Fibroblast of mammary gland (primary cell): ENCODE data around the gene NDC1.
"Not testable (repeated sequence)": the region's sequence is repeated elsewhere in the genome, so short reads cannot be mapped to it uniquely, and the experiment has no call there.

Experiments used
- DNase-seq: peaks from one replicate; pipeline ENCODE4 v3.0.0-alpha.2; 2010; ENCODE audit warnings: low read depth
- H3K4me3 ChIP-seq: 2 replicates; pipeline ENCODE4 v1.5.1; 2011; ENCODE audit warnings: low read depth, mild to moderate bottlenecking, low read length, moderate library complexity; ENCODE audit not compliant: control insufficient read depth
- TF ChIP-seq, protein P1 (sequence below): conservative IDR thresholded peaks from 2 replicates; pipeline ENCODE4 v1.5.1; 2011; ENCODE audit warnings: low read depth, low read length, inconsistent platforms; ENCODE audit not compliant: control insufficient read depth, insufficient read depth

The NDC1 gene

GRCh38 chr1:53766831-53767405 is 71.2 kb downstream of the NDC1 start:
- H3K4me3 ChIP-seq: no peak overlapping the region
- peak; percentile 72 for DNase-seq
- TF ChIP-seq, protein P1, sequence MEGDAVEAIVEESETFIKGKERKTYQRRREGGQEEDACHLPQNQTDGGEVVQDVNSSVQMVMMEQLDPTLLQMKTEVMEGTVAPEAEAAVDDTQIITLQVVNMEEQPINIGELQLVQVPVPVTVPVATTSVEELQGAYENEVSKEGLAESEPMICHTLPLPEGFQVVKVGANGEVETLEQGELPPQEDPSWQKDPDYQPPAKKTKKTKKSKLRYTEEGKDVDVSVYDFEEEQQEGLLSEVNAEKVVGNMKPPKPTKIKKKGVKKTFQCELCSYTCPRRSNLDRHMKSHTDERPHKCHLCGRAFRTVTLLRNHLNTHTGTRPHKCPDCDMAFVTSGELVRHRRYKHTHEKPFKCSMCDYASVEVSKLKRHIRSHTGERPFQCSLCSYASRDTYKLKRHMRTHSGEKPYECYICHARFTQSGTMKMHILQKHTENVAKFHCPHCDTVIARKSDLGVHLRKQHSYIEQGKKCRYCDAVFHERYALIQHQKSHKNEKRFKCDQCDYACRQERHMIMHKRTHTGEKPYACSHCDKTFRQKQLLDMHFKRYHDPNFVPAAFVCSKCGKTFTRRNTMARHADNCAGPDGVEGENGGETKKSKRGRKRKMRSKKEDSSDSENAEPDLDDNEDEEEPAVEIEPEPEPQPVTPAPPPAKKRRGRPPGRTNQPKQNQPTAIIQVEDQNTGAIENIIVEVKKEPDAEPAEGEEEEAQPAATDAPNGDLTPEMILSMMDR: no peak

- DNase-seq: no peak
- TF ChIP-seq, protein P1: no peak
- no peak overlapping the region for H3K4me3 ChIP-seq
Measured at GRCh38 chr1:53766194-53766742, 71.8 kb downstream of the NDC1 start.

- no peak overlapping the region for H3K4me3 ChIP-seq
- TF ChIP-seq, protein P1: no peak
- peak; percentile 59 for DNase-seq
Measured at GRCh38 chr1:53765657-53766056, 72.4 kb downstream of the NDC1 start.

DNA sequence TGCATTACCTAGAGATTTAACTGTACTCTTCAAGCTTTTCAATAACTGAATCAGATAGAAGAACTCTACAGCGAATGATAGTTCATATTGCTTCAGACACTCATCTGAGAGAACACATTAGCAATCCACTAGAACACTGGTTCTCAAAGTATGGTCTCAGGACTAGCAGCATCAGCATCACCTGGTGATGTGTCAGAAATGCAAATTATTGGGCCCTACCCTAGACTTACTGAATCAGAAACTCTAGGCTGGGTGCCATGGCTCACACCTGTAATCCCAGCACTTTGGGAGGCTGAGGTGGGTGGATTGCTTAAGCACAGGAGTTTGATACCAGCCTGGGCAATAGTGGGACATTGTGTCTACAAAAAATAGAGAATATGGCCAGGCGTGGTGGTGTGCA is 74.2 kb downstream of the NDC1 start:
- TF ChIP-seq, protein P1: no peak

GRCh38 chr1:53763461-53763860 is 74.6 kb downstream of the NDC1 start:
- TF ChIP-seq, protein P1: no peak
- DNase-seq: no peak
- H3K4me3 ChIP-seq: no peak overlapping the region

More for the DNA sequence above, 74.2 kb downstream of the NDC1 start:
- no peak for DNase-seq
- no peak overlapping the region for H3K4me3 ChIP-seq

- not testable (repeated sequence) for DNase-seq, H3K4me3 ChIP-seq
Measured at GRCh38 chr1:53760497-53760896, 77.6 kb downstream of the NDC1 start.

DNA sequence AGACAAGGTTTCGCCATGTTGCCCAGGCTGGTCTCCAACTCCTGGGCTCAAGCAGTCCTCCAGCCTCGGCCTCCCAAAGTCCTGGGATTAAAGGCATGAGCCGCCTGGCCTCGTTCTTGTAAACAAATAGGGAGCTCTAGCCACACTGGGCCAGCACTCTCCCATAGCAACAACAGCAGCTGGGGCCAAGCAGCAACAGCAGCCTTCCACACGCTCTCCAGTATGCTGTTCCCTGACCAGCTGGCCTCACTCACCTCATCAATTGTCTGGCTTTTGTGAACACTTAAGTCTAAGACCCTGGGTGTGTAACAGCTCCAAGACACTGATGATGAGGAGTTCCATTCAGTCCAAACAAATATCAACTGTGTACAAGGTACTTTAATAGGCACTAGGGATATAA is 82.2 kb downstream of the NDC1 start:
- DNase-seq: no peak
- TF ChIP-seq, protein P1: no peak
- no peak overlapping the region for H3K4me3 ChIP-seq
